AG09309 (cell line): Measurements from ENCODE around the gene KPNA3.
"Not testable (repeated sequence)": the region's sequence is repeated elsewhere in the genome, so short reads cannot be mapped to it uniquely, and the experiment has no call there.

ENCODE experiments used
- DNase-seq: peaks from one replicate; pipeline ENCODE4 v3.0.0-alpha.2; 2010; ENCODE audit warnings: low read depth
- H3K4me3 ChIP-seq: 2 replicates; pipeline ENCODE4 v1.5.1; 2011; ENCODE audit warnings: mild to moderate bottlenecking, low read depth, low read length, moderate library complexity; ENCODE audit not compliant: control insufficient read depth
- CTCF ChIP-seq: IDR thresholded peaks from 2 replicates; pipeline ENCODE4 v1.5.1; 2011; ENCODE audit warnings: mild to moderate bottlenecking, low read depth, low read length, inconsistent platforms; ENCODE audit not compliant: insufficient read depth, control insufficient read depth; ENCODE audit errors: missing control alignments

The KPNA3 gene

GRCh38 chr13:49810567-49811526 is 18.4 kb upstream of the KPNA3 start:
- H3K4me3 ChIP-seq = no peak overlapping the region
- no peak for DNase-seq
- no peak for TF ChIP-seq CTCF

GRCh38 chr13:49807681-49808080 is 15.2 kb upstream of the KPNA3 start:
- no peak for DNase-seq
- TF ChIP-seq CTCF = no peak
- no peak overlapping the region for H3K4me3 ChIP-seq

- no peak overlapping the region for H3K4me3 ChIP-seq
- no peak for DNase-seq
- TF ChIP-seq CTCF = no peak
Measured at GRCh38 chr13:49806126-49806536, 13.6 kb upstream of the KPNA3 start.

- DNase-seq, H3K4me3 ChIP-seq: not testable (repeated sequence)
Measured at GRCh38 chr13:49803047-49803446, 10.6 kb upstream of the KPNA3 start.

GRCh38 chr13:49802426-49802825 is 9.9 kb upstream of the KPNA3 start:
- TF ChIP-seq CTCF = no peak
- H3K4me3 ChIP-seq = no peak overlapping the region
- no peak for DNase-seq

- no peak for DNase-seq
- H3K4me3 ChIP-seq = peak overlapping the region; percentile 74
- TF ChIP-seq CTCF = no peak
Measured at GRCh38 chr13:49791711-49792549, 552 bp downstream of the KPNA3 start.

GRCh38 chr13:49791315-49791710 is 1.2 kb downstream of the KPNA3 start:
- peak overlapping the region; percentile 74 for H3K4me3 ChIP-seq
- TF ChIP-seq CTCF = no peak
- no peak for DNase-seq
